Esophagus muscularis mucosa (tissue), 4 donors: ENCODE data around the gene PLEKHG1. TPM values are rescaled to one million over a fixed set of nuclear protein-coding genes. Genes with fewer than 3 reads are reported as not detected.

Experiments
- DNase-seq: peaks from one replicate; pipeline ENCODE4 v3.0.0-alpha.2; 2017; ENCODE audit errors: extremely low spot score
- H3K27ac ChIP-seq, 4 donors: fragments of 200-600 bp; sonication (generic); replicated peaks in 1 of 4; 1 replicate in 3 of 4; 2 replicates in 1 of 4; pipeline ENCODE4 v1.5.1; 2016 to 2019; ENCODE audit warnings: mild to moderate bottlenecking in 1 of 4
- H3K27me3 ChIP-seq, 4 donors: fragments of 200-600 bp; sonication (generic); one replicate each; pipeline versions ENCODE4 v1.5.1 to v1.6.0; 2016 to 2019
- H3K36me3 ChIP-seq, 4 donors: fragments of 200-600 bp; sonication (generic); one replicate each; pipeline ENCODE4 v1.5.1; 2016 to 2019
- H3K4me1 ChIP-seq, 4 donors: fragments of 200-600 bp; sonication (generic); one replicate each; pipeline ENCODE4 v1.5.1; 2016 to 2019
- H3K4me3 ChIP-seq, 4 donors: fragments of 200-600 bp; sonication (generic); 1 replicate in 2 of 4; 2 replicates in 2 of 4; pipeline ENCODE4 v1.5.1; 2016 to 2019; ENCODE audit warnings: mild to moderate bottlenecking in 4 of 4, moderate library complexity in 1 of 4
- H3K9me3 ChIP-seq, 4 donors: fragments of 200-600 bp; sonication (generic); 1 replicate in 3 of 4; 2 replicates in 1 of 4; pipeline ENCODE4 v1.5.1; 2016 to 2019
- EP300 ChIP-seq: sonication (generic); formaldehyde crosslinking; IDR thresholded peaks from one replicate; pipeline ENCODE4 v1.6.1; 2017; ENCODE audit warnings: antibody characterized with exemption
- POLR2A ChIP-seq: fragments of 450-650 bp; IDR thresholded peaks from one replicate; pipeline ENCODE4 v1.6.1; 2017; ENCODE audit warnings: antibody characterized with exemption, moderate library complexity, mild to moderate bottlenecking, low read depth
- POLR2AphosphoS5 ChIP-seq, 2 donors: sonication (generic); formaldehyde crosslinking; IDR thresholded peaks; one replicate each; pipeline ENCODE4 v1.6.1; 2017; ENCODE audit warnings: antibody characterized with exemption in 2 of 2
- WGBS: methylation state at CpG from one replicate; pipeline ENCODE4 v1.1.5; 2018; 5-methylcytosine and 5-hydroxymethylcytosine counted together
- intact Hi-C: fragments of 100-400 bp; cut with DNase I; formaldehyde crosslinking; loops from one replicate; pipeline ENCODE4 v1.15.1; 2023
- total RNA-seq, 4 donors: library from RNA; depleted of rRNA; stranded (reverse); fragments of >200 nt; gene quantifications; one replicate each; pipeline versions ENCODE4 v1.1.0 to v1.2.1, GENCODE V29; 2016
- TF ChIP-seq, protein P1 (sequence below), 3 experiments: fragments of 200-600 bp in 2 of 3; fragments of 450-650 bp in 1 of 3; sonication (generic) in 2 of 3; IDR thresholded peaks; one replicate each; pipeline ENCODE4 v1.5.1; 2017 to 2019; ENCODE audit warnings: antibody characterized with exemption in 3 of 3, mild to moderate bottlenecking in 2 of 3, moderate library complexity in 1 of 3

PLEKHG1 gene
- total RNA-seq, 4 donors from 2014 or later: 11.5 to 22.0 (median 13.2) TPM

- no peak for DNase-seq
- H3K27ac ChIP-seq: no peak overlapping the region
- no peaks in the 10 kb centered on the region for H3K36me3 ChIP-seq
- intact Hi-C loops: no loop called here
- H3K4me3 ChIP-seq: no peak overlapping the region
- WGBS: 80% methylated on average over 13 of the region's 13 CpGs
- peaks cover 0 to 22% (median 19%) of the 10 kb centered on the region in 4 donors for H3K4me1 ChIP-seq
- no peaks in the 10 kb centered on the region for H3K9me3 ChIP-seq
- H3K27me3 ChIP-seq: no peaks in the 10 kb centered on the region
- TF ChIP-seq, protein P1, sequence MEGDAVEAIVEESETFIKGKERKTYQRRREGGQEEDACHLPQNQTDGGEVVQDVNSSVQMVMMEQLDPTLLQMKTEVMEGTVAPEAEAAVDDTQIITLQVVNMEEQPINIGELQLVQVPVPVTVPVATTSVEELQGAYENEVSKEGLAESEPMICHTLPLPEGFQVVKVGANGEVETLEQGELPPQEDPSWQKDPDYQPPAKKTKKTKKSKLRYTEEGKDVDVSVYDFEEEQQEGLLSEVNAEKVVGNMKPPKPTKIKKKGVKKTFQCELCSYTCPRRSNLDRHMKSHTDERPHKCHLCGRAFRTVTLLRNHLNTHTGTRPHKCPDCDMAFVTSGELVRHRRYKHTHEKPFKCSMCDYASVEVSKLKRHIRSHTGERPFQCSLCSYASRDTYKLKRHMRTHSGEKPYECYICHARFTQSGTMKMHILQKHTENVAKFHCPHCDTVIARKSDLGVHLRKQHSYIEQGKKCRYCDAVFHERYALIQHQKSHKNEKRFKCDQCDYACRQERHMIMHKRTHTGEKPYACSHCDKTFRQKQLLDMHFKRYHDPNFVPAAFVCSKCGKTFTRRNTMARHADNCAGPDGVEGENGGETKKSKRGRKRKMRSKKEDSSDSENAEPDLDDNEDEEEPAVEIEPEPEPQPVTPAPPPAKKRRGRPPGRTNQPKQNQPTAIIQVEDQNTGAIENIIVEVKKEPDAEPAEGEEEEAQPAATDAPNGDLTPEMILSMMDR (IDR thresholded peaks at IDR 0.05): no peak
- no peak for TF ChIP-seq POLR2AphosphoS5 (IDR thresholded peaks at IDR 0.05)
- TF ChIP-seq POLR2A: no peak
- no peak for TF ChIP-seq EP300
Measured at GRCh38 chr6:150632785-150633485, 33.2 kb downstream of the PLEKHG1 start.

DNA sequence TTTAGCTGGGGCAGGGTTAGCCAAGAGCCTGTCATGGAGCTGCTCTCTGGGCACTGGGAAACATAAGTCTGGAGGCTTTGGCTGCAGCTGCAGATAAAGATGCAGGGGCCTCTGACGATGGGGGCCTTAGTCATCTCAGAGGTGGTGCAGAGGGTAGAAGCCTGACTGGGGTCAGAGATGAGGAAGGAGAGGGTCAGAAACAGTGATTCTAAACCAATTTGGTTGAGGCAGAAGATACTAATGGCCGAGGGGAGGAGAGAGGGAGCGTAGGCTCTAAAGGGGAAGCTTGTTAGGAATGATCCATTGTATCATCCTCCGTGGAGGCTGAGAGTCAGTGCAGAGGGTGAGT is 33.8 kb downstream of the PLEKHG1 start:
- H3K27me3 ChIP-seq: no peaks in the 10 kb centered on the region
- no peaks in the 10 kb centered on the region for H3K9me3 ChIP-seq
- TF ChIP-seq POLR2AphosphoS5 (IDR thresholded peaks at IDR 0.05) (no peak), EP300 (no peak), POLR2A (no peak)
- TF ChIP-seq, protein P1 (IDR thresholded peaks at IDR 0.05): no peak
- no peak overlapping the region for H3K4me3 ChIP-seq
- intact Hi-C loops: no loop called here
- DNase-seq: no peak
- peaks cover 0 to 26% (median 19%) of the 10 kb centered on the region in 4 donors for H3K4me1 ChIP-seq
- no peaks in the 10 kb centered on the region for H3K36me3 ChIP-seq
- 89% methylated on average over 4 of the region's 4 CpGs for WGBS
- H3K27ac ChIP-seq: no peak overlapping the region

DNA sequence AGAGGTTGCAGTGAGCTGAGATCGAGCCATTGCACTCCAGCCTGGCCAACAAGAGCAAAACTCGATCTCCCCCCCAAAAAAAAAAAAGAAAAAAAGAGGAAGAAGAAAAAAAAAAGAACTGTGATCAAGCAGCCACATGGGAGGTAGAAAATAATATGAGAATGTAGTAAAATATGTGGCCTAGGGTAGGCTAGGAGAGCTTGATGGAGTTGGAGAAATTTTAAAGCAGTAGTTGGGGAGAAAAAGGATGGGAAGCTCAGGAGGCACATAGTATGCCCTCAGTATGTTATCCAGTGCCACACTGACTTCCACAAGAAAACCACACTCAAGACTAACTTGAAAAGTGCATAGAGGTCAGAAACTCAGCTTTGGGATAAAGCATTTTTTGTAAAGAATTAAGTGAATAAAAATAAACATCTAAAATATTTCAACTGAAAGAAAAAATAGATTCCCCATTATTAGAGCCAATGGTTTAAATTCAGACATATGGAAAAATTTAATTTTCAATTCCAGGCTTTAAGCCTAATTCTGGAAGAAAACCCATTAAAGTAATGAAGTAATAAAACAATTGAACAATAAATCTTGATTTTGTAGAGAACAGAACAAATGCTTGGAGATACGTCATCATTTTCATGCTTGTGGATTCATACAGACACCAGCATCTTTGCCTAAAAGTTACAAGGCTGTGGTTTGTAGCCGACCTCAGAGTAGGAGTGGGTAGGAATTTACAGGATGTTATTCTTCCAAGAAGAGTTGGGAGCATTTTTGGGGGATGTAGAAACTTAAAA is 34.7 kb downstream of the PLEKHG1 start:
- Histone ChIP-seq H3K27ac (no peak overlapping the region), H3K4me1 (peaks cover 0 to 27% (median 19%) of the 10 kb centered on the region in 4 donors), H3K9me3 (no peaks in the 10 kb centered on the region), H3K27me3 (no peaks in the 10 kb centered on the region), H3K36me3 (no peaks in the 10 kb centered on the region), H3K4me3 (no peak overlapping the region)
- TF ChIP-seq, protein P1 (IDR thresholded peaks at IDR 0.05): no peak
- TF ChIP-seq POLR2A (no peak), POLR2AphosphoS5 (IDR thresholded peaks at IDR 0.05) (no peak), EP300 (no peak)
- DNase-seq: no peak
- WGBS: 69% methylated on average over 4 of the region's 4 CpGs
- intact Hi-C loops: no loop called here

DNA sequence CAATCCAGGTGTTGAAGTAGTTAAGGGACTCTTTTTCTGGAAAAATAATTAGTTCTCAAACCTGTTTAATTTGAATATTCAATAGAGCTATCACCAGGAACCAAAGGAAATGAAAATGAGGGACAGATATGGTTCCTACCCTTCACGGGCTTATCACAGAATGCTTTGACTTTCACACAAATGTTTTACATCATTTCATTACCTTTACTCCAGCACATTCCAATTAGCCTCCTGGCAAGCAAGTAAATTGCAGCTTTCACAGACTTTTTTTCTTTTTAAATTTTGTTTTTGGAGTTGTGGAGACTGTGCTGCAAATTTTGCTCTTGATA is 35.2 kb downstream of the PLEKHG1 start:
- Histone ChIP-seq H3K9me3 (no peaks in the 10 kb centered on the region), H3K36me3 (no peaks in the 10 kb centered on the region), H3K4me3 (no peak overlapping the region), H3K4me1 (peaks cover 0 to 27% (median 19%) of the 10 kb centered on the region in 4 donors), H3K27me3 (no peaks in the 10 kb centered on the region), H3K27ac (no peak overlapping the region)
- TF ChIP-seq POLR2AphosphoS5 (IDR thresholded peaks at IDR 0.05): no peak
- no peak for TF ChIP-seq EP300
- no peak for TF ChIP-seq POLR2A
- TF ChIP-seq, protein P1 (IDR thresholded peaks at IDR 0.05): no peak
- no peak for DNase-seq
- WGBS: 60% methylated on average over 1 of the region's 1 CpG
- intact Hi-C loops: no loop called here
